Neural progenitor cell (in vitro differentiated cells): ENCODE measurements around the gene PHF20. TPM values are rescaled to one million over a fixed set of nuclear protein-coding genes. Genes with fewer than 3 reads are reported as not detected.

Experiments used
- DNase-seq: peaks from one replicate; pipeline ENCODE4 v3.0.0-alpha.2; 2016; ENCODE audit warnings: low spot score
- H2AFZ ChIP-seq: fragments of 200-600 bp; sonication (generic); replicated peaks from 2 replicates; pipeline ENCODE4 v1.6.1; 2016; ENCODE audit warnings: antibody characterized with exemption
- H3F3A ChIP-seq: fragments of 200-600 bp; sonication (generic); 2 replicates; pipeline ENCODE4 v1.6.1; 2016; ENCODE audit warnings: antibody characterized with exemption, low read depth
- H3K27ac ChIP-seq: fragments of 200-600 bp; sonication (generic); 2 replicates; pipeline ENCODE4 v1.5.1; 2016; ENCODE audit warnings: mild to moderate bottlenecking
- H3K27me3 ChIP-seq: fragments of 200-600 bp; sonication (generic); 2 replicates; pipeline ENCODE4 v1.6.1; 2016; ENCODE audit warnings: mild to moderate bottlenecking, moderate library complexity
- H3K36me3 ChIP-seq: fragments of 200-600 bp; sonication (generic); 2 replicates; pipeline ENCODE4 v1.5.1; 2016
- H3K4me1 ChIP-seq: fragments of 200-600 bp; sonication (generic); 2 replicates; pipeline ENCODE4 v1.6.1; 2016; ENCODE audit warnings: mixed run types
- H3K4me2 ChIP-seq: fragments of 200-600 bp; sonication (generic); 2 replicates; pipeline ENCODE4 v1.6.1; 2016
- H3K4me3 ChIP-seq: fragments of 200-600 bp; sonication (generic); 2 replicates; pipeline ENCODE4 v1.5.1; 2016
- H3K79me2 ChIP-seq: fragments of 200-600 bp; sonication (generic); 2 replicates; pipeline ENCODE4 v1.6.1; 2016; ENCODE audit warnings: low read depth
- H3K9ac ChIP-seq: fragments of 200-600 bp; sonication (generic); 2 replicates; pipeline ENCODE4 v1.6.1; 2016
- H3K9me3 ChIP-seq: fragments of 200-600 bp; sonication (generic); 2 replicates; pipeline ENCODE4 v1.5.1; 2016; ENCODE audit warnings: low read depth
- H4K20me1 ChIP-seq: fragments of 200-600 bp; sonication (generic); 2 replicates; pipeline ENCODE4 v1.6.1; 2016; ENCODE audit warnings: low read depth
- H3K27ac Mint-ChIP-seq: 3 replicates; pipeline ENCODE4 v1.8.0; 2021; ENCODE audit warnings: mixed read lengths
- H3K27me3 Mint-ChIP-seq: 2 replicates; pipeline ENCODE4 v1.8.0; 2022; ENCODE audit warnings: low read depth, mild to moderate bottlenecking, inconsistent platforms, moderate library complexity, mixed read lengths; ENCODE audit not compliant: insufficient read depth
- H3K36me3 Mint-ChIP-seq: 3 replicates; pipeline ENCODE4 v1.8.0; 2021; ENCODE audit warnings: mixed read lengths
- H3K4me1 Mint-ChIP-seq: 3 replicates; pipeline ENCODE4 v1.8.0; 2021; ENCODE audit warnings: mixed read lengths
- H3K4me3 Mint-ChIP-seq: 3 replicates; pipeline ENCODE4 v1.8.0; 2021; ENCODE audit warnings: mild to moderate bottlenecking, moderate library complexity, mixed read lengths
- H3K9me3 Mint-ChIP-seq: 3 replicates; pipeline ENCODE4 v1.8.0; 2020; ENCODE audit warnings: mixed read lengths
- CTCF ChIP-seq: fragments of 200-600 bp; sonication (generic); IDR thresholded peaks from 2 replicates; pipeline ENCODE4 v1.5.1; 2017; ENCODE audit warnings: antibody characterized with exemption, mild to moderate bottlenecking
- EZH2 ChIP-seq: fragments of 200-600 bp; sonication (generic); IDR thresholded peaks from 2 replicates; pipeline ENCODE4 v1.6.1; 2017; ENCODE audit warnings: antibody characterized with exemption, mild to moderate bottlenecking, moderate library complexity
- EZH2phosphoT487 ChIP-seq: fragments of 200-600 bp; sonication (generic); IDR thresholded peaks from 2 replicates; pipeline ENCODE4 v1.6.1; 2017; ENCODE audit warnings: antibody characterized with exemption
- total RNA-seq: library from RNA; depleted of rRNA; stranded (reverse); fragments of >200 nt; gene quantifications from 2 replicates; pipeline ENCODE4 v1.2.3, GENCODE V29; 2015; ENCODE audit warnings: low replicate concordance

Gene PHF20
- total RNA-seq, 1 donor from 2014 or later = 54.7 TPM

DNA sequence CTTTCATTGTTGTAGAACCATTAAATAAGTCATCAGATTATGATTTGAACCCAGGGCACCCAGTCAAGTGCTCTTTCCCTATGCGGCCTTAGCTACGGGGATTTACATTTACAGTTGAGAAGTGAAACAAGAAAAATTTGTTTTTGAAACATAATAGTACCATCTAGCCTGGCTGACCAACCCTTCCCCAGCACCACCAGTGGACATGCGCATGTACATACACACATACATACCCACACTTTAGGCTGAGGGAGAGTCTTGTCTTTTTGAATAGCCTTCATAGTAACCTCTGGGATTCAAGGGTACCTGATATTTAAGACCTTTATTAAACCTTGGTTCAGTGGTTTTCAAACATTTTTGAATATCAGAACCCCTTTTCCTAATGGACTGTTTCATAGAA is 148.7 kb downstream of the PHF20 start:
- TF ChIP-seq EZH2 = no peak
- no peak for TF ChIP-seq EZH2phosphoT487
- no peak for TF ChIP-seq CTCF

DNA sequence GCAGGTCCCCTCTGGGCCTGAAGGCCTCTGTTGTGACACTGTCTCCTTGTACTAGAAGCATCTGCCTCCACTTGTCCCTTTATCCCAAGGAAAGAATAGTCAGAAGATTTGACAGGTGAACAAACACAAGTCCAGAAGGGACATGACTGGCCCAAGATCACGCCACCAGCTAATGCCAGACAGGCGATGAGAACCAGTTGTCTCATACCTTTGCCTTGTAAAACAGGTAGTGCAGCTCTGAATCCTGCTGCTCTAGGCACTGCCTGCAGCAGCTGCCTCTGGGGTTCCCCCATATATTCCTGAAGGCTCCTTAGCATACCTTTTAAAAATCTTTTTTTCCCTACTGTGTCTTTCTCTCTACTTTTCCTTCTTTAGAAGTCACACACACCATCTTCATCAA is 157.5 kb downstream of the PHF20 start:
- no peak overlapping the region for H3K4me3 Mint-ChIP-seq
- Histone ChIP-seq H3K4me2 (no peak overlapping the region), H2AFZ (no peak overlapping the region), H3K27ac (no peak overlapping the region), H3K27me3 (no peaks in the 10 kb centered on the region), H3F3A (no peaks in the 10 kb centered on the region), H3K36me3 (no peaks in the 10 kb centered on the region), H4K20me1 (peaks cover 6% of the 10 kb centered on the region), H3K4me1 (peaks cover 3% of the 10 kb centered on the region), H3K9ac (no peak overlapping the region), H3K9me3 (no peaks in the 10 kb centered on the region), H3K79me2 (no peaks in the 10 kb centered on the region), H3K4me3 (no peak overlapping the region)
- DNase-seq = no peak
- H3K27me3 Mint-ChIP-seq = no peaks in the 10 kb centered on the region
- no peaks in the 10 kb centered on the region for H3K9me3 Mint-ChIP-seq
- TF ChIP-seq EZH2phosphoT487 = no peak
- peaks cover 18% of the 10 kb centered on the region for H3K36me3 Mint-ChIP-seq
- H3K27ac Mint-ChIP-seq = no peak overlapping the region
- peaks cover 3% of the 10 kb centered on the region for H3K4me1 Mint-ChIP-seq

More for the DNA sequence above, 148.7 kb downstream of the PHF20 start:
- Histone ChIP-seq H3K4me3 (no peak overlapping the region), H3K79me2 (no peaks in the 10 kb centered on the region), H3K27me3 (no peaks in the 10 kb centered on the region), H3K27ac (no peak overlapping the region), H2AFZ (no peak overlapping the region), H3K4me2 (no peak overlapping the region), H3K9ac (no peak overlapping the region), H3K4me1 (no peaks in the 10 kb centered on the region), H4K20me1 (peaks cover 3% of the 10 kb centered on the region), H3F3A (no peaks in the 10 kb centered on the region), H3K36me3 (no peaks in the 10 kb centered on the region), H3K9me3 (no peaks in the 10 kb centered on the region)
- no peak overlapping the region for H3K27ac Mint-ChIP-seq
- DNase-seq = no peak
- no peaks in the 10 kb centered on the region for H3K4me1 Mint-ChIP-seq
- peaks cover 4% of the 10 kb centered on the region for H3K36me3 Mint-ChIP-seq
- H3K4me3 Mint-ChIP-seq = no peak overlapping the region
- no peaks in the 10 kb centered on the region for H3K9me3 Mint-ChIP-seq
- no peaks in the 10 kb centered on the region for H3K27me3 Mint-ChIP-seq

- no peak for TF ChIP-seq CTCF
- TF ChIP-seq EZH2phosphoT487 = no peak
- TF ChIP-seq EZH2 = no peak
- Histone ChIP-seq H3K9me3 (no peaks in the 10 kb centered on the region), H3K27ac (no peak overlapping the region), H3K4me2 (no peak overlapping the region), H2AFZ (no peak overlapping the region), H3K36me3 (no peaks in the 10 kb centered on the region), H3F3A (no peaks in the 10 kb centered on the region), H3K4me3 (no peak overlapping the region), H3K27me3 (no peaks in the 10 kb centered on the region), H4K20me1 (peaks cover 10% of the 10 kb centered on the region), H3K9ac (no peak overlapping the region), H3K4me1 (peaks cover 5% of the 10 kb centered on the region), H3K79me2 (peaks cover 8% of the 10 kb centered on the region)
- H3K4me1 Mint-ChIP-seq = peaks cover 10% of the 10 kb centered on the region
- no peak overlapping the region for H3K4me3 Mint-ChIP-seq
- no peaks in the 10 kb centered on the region for H3K27me3 Mint-ChIP-seq
- H3K36me3 Mint-ChIP-seq = peaks cover 22% of the 10 kb centered on the region
- H3K27ac Mint-ChIP-seq = no peak overlapping the region
- no peaks in the 10 kb centered on the region for H3K9me3 Mint-ChIP-seq
- no peak for DNase-seq
Measured at GRCh38 chr20:35934050-35934449, 162.2 kb downstream of the PHF20 start.

DNA sequence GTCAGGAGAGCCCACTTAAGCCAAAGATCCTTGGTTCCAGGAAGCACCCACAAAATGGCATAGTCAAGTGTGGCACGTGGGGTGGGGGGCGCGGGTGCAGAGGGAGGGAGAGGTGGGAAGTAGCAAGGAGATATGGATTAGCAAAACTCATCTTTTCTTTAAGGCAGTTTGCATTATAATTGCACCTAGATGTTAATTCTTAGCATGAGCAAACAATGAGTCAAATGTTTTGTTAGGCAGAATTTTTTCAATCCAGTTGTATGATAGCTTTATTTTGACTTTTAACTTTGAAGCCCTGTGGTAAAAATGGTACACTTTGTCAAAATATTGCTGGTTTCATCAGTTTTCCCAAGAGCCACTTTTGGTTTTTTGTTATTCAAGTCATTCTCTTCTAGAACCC is 167.4 kb downstream of the PHF20 start:
- no peak for DNase-seq
- Histone ChIP-seq H3K4me2 (no peak overlapping the region), H3K4me3 (no peak overlapping the region), H3K4me1 (peaks cover 23% of the 10 kb centered on the region), H3F3A (peaks cover 19% of the 10 kb centered on the region), H3K79me2 (peaks cover 21% of the 10 kb centered on the region), H4K20me1 (peaks cover 5% of the 10 kb centered on the region), H3K27me3 (no peaks in the 10 kb centered on the region), H3K9ac (no peak overlapping the region), H3K36me3 (no peaks in the 10 kb centered on the region), H3K27ac (no peak overlapping the region), H3K9me3 (no peaks in the 10 kb centered on the region), H2AFZ (no peak overlapping the region)
- peaks cover 21% of the 10 kb centered on the region for H3K36me3 Mint-ChIP-seq
- peaks cover 27% of the 10 kb centered on the region for H3K4me1 Mint-ChIP-seq
- H3K27ac Mint-ChIP-seq = no peak overlapping the region
- no peaks in the 10 kb centered on the region for H3K9me3 Mint-ChIP-seq
- H3K4me3 Mint-ChIP-seq = no peak overlapping the region
- H3K27me3 Mint-ChIP-seq = no peaks in the 10 kb centered on the region
- TF ChIP-seq CTCF (no peak), EZH2phosphoT487 (no peak), EZH2 (no peak)
